SJSA1 (cell line): ENCODE measurements around the gene RUNX3. TPM values are rescaled to one million over a fixed set of nuclear protein-coding genes. Genes with fewer than 3 reads are reported as not detected.
A peak's percentile ranks its signal among the peaks of the same experiment; 100 is the strongest.

Source experiments
- DNase-seq, 2 experiments: peaks; one replicate each; pipeline ENCODE4 v3.0.0-alpha.2; 2015 to 2020; ENCODE audit warnings: low spot score in 2 of 2, low read depth in 1 of 2
- H3K27ac ChIP-seq: fragments of 250-450 bp; sonication (Bioruptor Pico); 2 replicates; pipeline ENCODE4 v1.5.1; 2020; ENCODE audit warnings: mild to moderate bottlenecking, moderate library complexity
- H3K27me3 ChIP-seq: fragments of 250-450 bp; sonication (Bioruptor Pico); replicated peaks from 2 replicates; pipeline ENCODE4 v1.5.1; 2020; ENCODE audit warnings: mild to moderate bottlenecking, moderate library complexity
- H3K36me3 ChIP-seq: fragments of 250-450 bp; sonication (Bioruptor Pico); 2 replicates; pipeline ENCODE4 v1.5.1; 2020; ENCODE audit warnings: mild to moderate bottlenecking
- H3K4me1 ChIP-seq: fragments of 250-450 bp; sonication (Bioruptor Pico); replicated peaks from 2 replicates; pipeline ENCODE4 v1.6.1; 2021; ENCODE audit warnings: mild to moderate bottlenecking
- H3K4me3 ChIP-seq: fragments of 250-450 bp; sonication (Bioruptor Pico); 2 replicates; pipeline ENCODE4 v1.5.1; 2020; ENCODE audit warnings: mild to moderate bottlenecking
- H3K9me3 ChIP-seq: fragments of 250-450 bp; sonication (Bioruptor Pico); replicated peaks from 2 replicates; pipeline ENCODE4 v1.5.1; 2020; ENCODE audit warnings: mild to moderate bottlenecking
- total RNA-seq: library from RNA; depleted of rRNA; stranded (reverse); fragments of >200 nt; shearing (Covaris generic); gene quantifications from 2 replicates; pipeline ENCODE4 v1.2.3, GENCODE V29; 2014

RUNX3 gene
- total RNA-seq, 1 experiment from 2014 or later: 8.8 TPM

GRCh38 chr1:24925963-24926362 lies 4.1 kb downstream of the RUNX3 start:
- Histone ChIP-seq H3K4me1 (peaks cover 50% of the 10 kb centered on the region), H3K9me3 (0 out of 2 replicates have a peak, but pooled peaks cover 3% of the 10 kb centered on the region), H3K36me3 (peaks cover 64% of the 10 kb centered on the region), H3K27me3 (no peaks in the 10 kb centered on the region), H3K4me3 (no peak overlapping the region), H3K27ac (no peak overlapping the region)
- no peak for DNase-seq

- Histone ChIP-seq H3K36me3 (peaks cover 66% of the 10 kb centered on the region), H3K27ac (no peak overlapping the region)
Measured at GRCh38 chr1:24925082-24925779, 4.8 kb downstream of the RUNX3 start.

GRCh38 chr1:24923485-24924113 lies 6.5 kb downstream of the RUNX3 start:
- no peak overlapping the region for H3K27ac ChIP-seq
- H3K27me3 ChIP-seq: no peaks in the 10 kb centered on the region
- H3K36me3 ChIP-seq: peaks cover 67% of the 10 kb centered on the region
- H3K4me1 ChIP-seq: peaks cover 54% of the 10 kb centered on the region
- H3K4me3 ChIP-seq: no peak overlapping the region
- DNase-seq: no peak
- no peaks in the 10 kb centered on the region for H3K9me3 ChIP-seq

More at GRCh38 chr1:24925082-24925779, 4.8 kb downstream of the RUNX3 start:
- no peaks in the 10 kb centered on the region for H3K9me3 ChIP-seq
- no peak overlapping the region for H3K4me3 ChIP-seq
- H3K4me1 ChIP-seq: peaks cover 52% of the 10 kb centered on the region
- no peaks in the 10 kb centered on the region for H3K27me3 ChIP-seq
- no peak for DNase-seq

- Histone ChIP-seq H3K27me3 (no peaks in the 10 kb centered on the region), H3K9me3 (no peaks in the 10 kb centered on the region), H3K36me3 (peaks cover 74% of the 10 kb centered on the region), H3K27ac (no peak overlapping the region), H3K4me3 (no peak overlapping the region), H3K4me1 (peaks cover 43% of the 10 kb centered on the region)
- no peak for DNase-seq
Measured at GRCh38 chr1:24921938-24922662, 8.0 kb downstream of the RUNX3 start.

- Histone ChIP-seq H3K27ac (no peak overlapping the region), H3K4me1 (peaks cover 37% of the 10 kb centered on the region), H3K27me3 (no peaks in the 10 kb centered on the region), H3K4me3 (no peak overlapping the region), H3K9me3 (no peaks in the 10 kb centered on the region), H3K36me3 (peaks cover 75% of the 10 kb centered on the region)
- no peak for DNase-seq
Measured at GRCh38 chr1:24921412-24921811, 8.7 kb downstream of the RUNX3 start.

- H3K4me3 ChIP-seq: no peak overlapping the region
- H3K9me3 ChIP-seq: no peaks in the 10 kb centered on the region
- no peaks in the 10 kb centered on the region for H3K27me3 ChIP-seq
- DNase-seq: no peak
- H3K36me3 ChIP-seq: peaks cover 75% of the 10 kb centered on the region
- H3K27ac ChIP-seq: peak overlapping the region; percentile 58
- H3K4me1 ChIP-seq: peaks cover 37% of the 10 kb centered on the region
Measured at GRCh38 chr1:24920533-24920925, 9.5 kb downstream of the RUNX3 start.

- peak overlapping the region; percentile 58 for H3K27ac ChIP-seq
Measured at GRCh38 chr1:24919791-24920532, 10.1 kb downstream of the RUNX3 start.

GRCh38 chr1:24918995-24919605 lies 11.0 kb downstream of the RUNX3 start:
- Histone ChIP-seq H3K36me3 (peaks cover 68% of the 10 kb centered on the region), H3K27ac (no peak overlapping the region), H3K4me1 (peaks cover 49% of the 10 kb centered on the region), H3K4me3 (no peak overlapping the region), H3K27me3 (no peaks in the 10 kb centered on the region), H3K9me3 (no peaks in the 10 kb centered on the region)
- no peak for DNase-seq

More at GRCh38 chr1:24919791-24920532, 10.1 kb downstream of the RUNX3 start:
- Histone ChIP-seq H3K9me3 (no peaks in the 10 kb centered on the region), H3K4me3 (no peak overlapping the region), H3K36me3 (peaks cover 74% of the 10 kb centered on the region), H3K4me1 (peaks cover 41% of the 10 kb centered on the region), H3K27me3 (no peaks in the 10 kb centered on the region)
- peak; percentile 68 to 82 for DNase-seq

GRCh38 chr1:24918370-24918769 lies 11.7 kb downstream of the RUNX3 start:
- H3K4me1 ChIP-seq: peaks cover 57% of the 10 kb centered on the region
- no peak overlapping the region for H3K27ac ChIP-seq
- H3K36me3 ChIP-seq: peaks cover 67% of the 10 kb centered on the region
- H3K4me3 ChIP-seq: no peak overlapping the region
- H3K27me3 ChIP-seq: no peaks in the 10 kb centered on the region
- DNase-seq: no peak
- H3K9me3 ChIP-seq: no peaks in the 10 kb centered on the region

- H3K27me3 ChIP-seq: no peaks in the 10 kb centered on the region
- no peak overlapping the region for H3K27ac ChIP-seq
- peaks cover 65% of the 10 kb centered on the region for H3K4me1 ChIP-seq
- peaks cover 71% of the 10 kb centered on the region for H3K36me3 ChIP-seq
- no peak for DNase-seq
- no peak overlapping the region for H3K4me3 ChIP-seq
- H3K9me3 ChIP-seq: no peaks in the 10 kb centered on the region
Measured at GRCh38 chr1:24917327-24918074, 12.6 kb downstream of the RUNX3 start.

- no peak overlapping the region for H3K4me3 ChIP-seq
Measured at GRCh38 chr1:24915816-24916602, 14.1 kb downstream of the RUNX3 start.

More at GRCh38 chr1:24915816-24916602, 14.1 kb downstream of the RUNX3 start:
- H3K27me3 ChIP-seq: no peaks in the 10 kb centered on the region
- H3K4me1 ChIP-seq: peaks cover 71% of the 10 kb centered on the region
- no peaks in the 10 kb centered on the region for H3K9me3 ChIP-seq
- H3K27ac ChIP-seq: peak overlapping the region; percentile 65; the same call in 1 of the 2 replicates
- peaks cover 77% of the 10 kb centered on the region for H3K36me3 ChIP-seq
- DNase-seq: no peak
